DND-41 (cell line): ENCODE results near the gene ANKRD11.
"Not testable (repeated sequence)": the region's sequence is repeated elsewhere in the genome, so short reads cannot be mapped to it uniquely, and the experiment has no call there.

Experiments
- ATAC-seq: fragments of 200-7000 bp; cut with Tn5 transposase; 3 replicates; pipeline ENCODE4 v1.9.1; 2021; ENCODE audit warnings: low read depth; ENCODE audit not compliant: insufficient read depth
- DNase-seq: peaks from one replicate; pipeline ENCODE4 v3.0.0-alpha.2; 2020
- H2AFZ ChIP-seq: 2 replicates; pipeline ENCODE4 v1.6.0; 2012; ENCODE audit warnings: low read depth, low read length
- H3K27ac ChIP-seq: 2 replicates; pipeline ENCODE4 v1.5.1; 2012; ENCODE audit warnings: low read length, inconsistent platforms
- H3K27me3 ChIP-seq: fragments of 200-600 bp; sonication (generic); 2 replicates; pipeline ENCODE4 v1.6.0; 2012; ENCODE audit warnings: low read length, mild to moderate bottlenecking, inconsistent platforms; ENCODE audit not compliant: insufficient read depth, poor library complexity
- H3K36me3 ChIP-seq: 2 replicates; pipeline ENCODE4 v1.5.1; 2012; ENCODE audit warnings: low read length, inconsistent platforms; ENCODE audit not compliant: insufficient read depth
- H3K4me1 ChIP-seq: 2 replicates; pipeline ENCODE4 v1.5.1; 2012; ENCODE audit warnings: mild to moderate bottlenecking, low read length; ENCODE audit not compliant: insufficient read depth
- H3K4me2 ChIP-seq: 2 replicates; pipeline ENCODE4 v1.6.0; 2012; ENCODE audit warnings: mild to moderate bottlenecking, moderate library complexity, low read length, inconsistent platforms; ENCODE audit not compliant: insufficient read depth
- H3K4me3 ChIP-seq, 2 experiments: fragments of 200-600 bp in 1 of 2; shearing (Covaris generic) in 1 of 2; 2 replicates each; pipeline ENCODE4 v1.5.1; 2012 to 2016; ENCODE audit warnings: inconsistent platforms in 2 of 2, low read length in 2 of 2, mild to moderate bottlenecking in 2 of 2, low read depth in 1 of 2, moderate library complexity in 1 of 2
- H3K79me2 ChIP-seq: 2 replicates; pipeline ENCODE4 v1.6.0; 2012; ENCODE audit warnings: low read length, inconsistent platforms; ENCODE audit not compliant: insufficient read depth
- H3K9ac ChIP-seq: 2 replicates; pipeline ENCODE4 v1.6.0; 2012; ENCODE audit warnings: low read depth, mild to moderate bottlenecking, inconsistent platforms, low read length, moderate library complexity
- H3K9me3 ChIP-seq: 2 replicates; pipeline ENCODE4 v1.5.1; 2012; ENCODE audit warnings: low read length, moderate library complexity, mild to moderate bottlenecking, inconsistent platforms; ENCODE audit not compliant: insufficient read depth, severe bottlenecking
- H4K20me1 ChIP-seq: 2 replicates; pipeline ENCODE4 v1.6.0; 2012; ENCODE audit warnings: low read length; ENCODE audit not compliant: insufficient read depth
- CTCF ChIP-seq: IDR thresholded peaks from 2 replicates; pipeline ENCODE4 v1.5.1; 2012; ENCODE audit warnings: borderline replicate concordance, low read length, moderate library complexity, mild to moderate bottlenecking; ENCODE audit not compliant: poor library complexity, severe bottlenecking; ENCODE audit errors: extremely low read depth
- EZH2 ChIP-seq: IDR thresholded peaks from 3 replicates; pipeline ENCODE4 v1.6.1; 2012; ENCODE audit warnings: borderline replicate concordance, low read depth, mild to moderate bottlenecking, moderate library complexity, low read length, inconsistent platforms; ENCODE audit not compliant: severe bottlenecking

Gene ANKRD11

GRCh38 chr16:89265647-89266046, 224.7 kb downstream of the ANKRD11 start:
- Histone ChIP-seq H3K4me1 (no peaks in the 10 kb centered on the region), H3K9me3 (peaks cover 2% of the 10 kb centered on the region), H3K4me3 (no peak overlapping the region), H3K9ac (no peak overlapping the region), H3K27ac (no peak overlapping the region), H4K20me1 (peaks cover 32% of the 10 kb centered on the region), H3K79me2 (no peaks in the 10 kb centered on the region; the same call in 1 of the 2 replicates), H3K36me3 (peaks cover 50% of the 10 kb centered on the region), H3K27me3 (no peaks in the 10 kb centered on the region), H3K4me2 (no peak overlapping the region), H2AFZ (no peak overlapping the region)
- TF ChIP-seq EZH2 = no peak
- TF ChIP-seq CTCF = no peak
- ATAC-seq = no peak
- DNase-seq = no peak

GRCh38 chr16:89264800-89265550, 225.4 kb downstream of the ANKRD11 start:
- no peak for TF ChIP-seq CTCF
- no peak for TF ChIP-seq EZH2
- Histone ChIP-seq H3K4me3 (no peak overlapping the region), H3K9me3 (peaks cover 2% of the 10 kb centered on the region), H4K20me1 (peaks cover 25% of the 10 kb centered on the region), H3K27ac (no peak overlapping the region), H3K36me3 (peaks cover 44% of the 10 kb centered on the region), H3K4me1 (no peaks in the 10 kb centered on the region), H3K4me2 (no peak overlapping the region), H3K9ac (no peak overlapping the region), H3K27me3 (no peaks in the 10 kb centered on the region), H3K79me2 (no peaks in the 10 kb centered on the region), H2AFZ (no peak overlapping the region)
- DNase-seq (no peak), ATAC-seq (peak; percentile 17; the same call in 1 of the 3 replicates)

- no peak for ATAC-seq
- no peak for TF ChIP-seq CTCF
- TF ChIP-seq EZH2 = no peak
These were observed 228.4 kb downstream of the ANKRD11 start for GRCh38 chr16:89261691-89262563.

GRCh38 chr16:89259901-89260300, 230.5 kb downstream of the ANKRD11 start:
- not testable (repeated sequence) for H3K27me3 ChIP-seq, H2AFZ ChIP-seq, H3K27ac ChIP-seq, H3K4me2 ChIP-seq, H3K9ac ChIP-seq, H3K36me3 ChIP-seq, H3K9me3 ChIP-seq, H4K20me1 ChIP-seq, H3K79me2 ChIP-seq, ATAC-seq, H3K4me3 ChIP-seq, H3K4me1 ChIP-seq, DNase-seq

More at GRCh38 chr16:89261691-89262563, 228.4 kb downstream of the ANKRD11 start:
- Histone ChIP-seq H2AFZ (no peak overlapping the region), H3K27me3 (no peaks in the 10 kb centered on the region), H3K27ac (no peak overlapping the region), H3K9ac (no peak overlapping the region), H4K20me1 (peaks cover 12% of the 10 kb centered on the region), H3K36me3 (peaks cover 22% of the 10 kb centered on the region), H3K4me3 (no peak overlapping the region), H3K4me1 (no peaks in the 10 kb centered on the region), H3K4me2 (no peak overlapping the region), H3K79me2 (no peaks in the 10 kb centered on the region), H3K9me3 (peaks cover 2% of the 10 kb centered on the region)
- DNase-seq = no peak
